Cardiac fibroblast (primary cell): Measurements from ENCODE around the gene PRRT4.

Source experiments
- DNase-seq, 2 donors: peaks; one replicate each; pipeline versions ENCODE4 v3.0.0 to v3.0.0-alpha.2; 2010; ENCODE audit warnings: low read depth in 2 of 2
- H3K4me3 ChIP-seq, 2 donors: replicated peaks in 1 of 2; 1 replicate in 1 of 2; 2 replicates in 1 of 2; pipeline ENCODE4 v1.5.1; 2011; ENCODE audit warnings: low read depth in 2 of 2, low read length in 2 of 2, mild to moderate bottlenecking in 2 of 2, moderate library complexity in 1 of 2
- TF ChIP-seq, protein P1 (sequence below): IDR thresholded peaks from one replicate; pipeline ENCODE4 v1.5.1; 2011; ENCODE audit warnings: low read depth, mild to moderate bottlenecking, low read length, inconsistent platforms

PRRT4 gene

DNA sequence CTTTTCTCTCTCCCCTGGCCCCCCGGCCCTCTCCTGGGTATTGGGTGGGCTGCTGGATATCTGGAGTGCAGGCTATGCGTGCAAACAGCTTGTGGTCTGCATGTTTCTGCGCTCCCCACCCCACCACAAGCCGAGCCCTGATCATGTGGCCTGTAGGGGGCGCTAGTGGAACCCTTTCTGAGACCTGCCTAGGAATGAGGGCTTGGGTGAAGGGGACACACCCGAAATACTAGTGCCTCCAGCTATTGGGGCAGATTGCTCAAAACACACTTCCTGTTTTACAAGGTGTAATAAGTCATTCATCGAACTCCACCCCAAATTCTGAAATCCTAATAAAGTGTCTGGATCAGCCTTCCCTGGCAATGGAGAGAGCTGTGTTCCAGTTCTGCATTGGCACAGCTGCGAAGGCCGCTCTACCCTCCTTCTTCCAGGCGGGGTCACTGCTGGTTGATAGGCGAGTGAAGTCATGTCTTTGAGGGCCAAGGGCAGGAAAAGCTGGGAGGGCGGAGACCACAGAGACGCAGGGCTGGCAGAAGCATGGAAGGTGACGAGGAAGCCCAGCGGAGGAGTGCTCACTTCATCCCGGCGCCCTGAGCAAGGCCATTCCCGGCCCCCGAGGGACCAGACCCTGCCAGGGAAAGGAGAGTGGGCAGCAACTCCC, 19.8 kb upstream of the PRRT4 start:
- no peak for DNase-seq
- TF ChIP-seq, protein P1, sequence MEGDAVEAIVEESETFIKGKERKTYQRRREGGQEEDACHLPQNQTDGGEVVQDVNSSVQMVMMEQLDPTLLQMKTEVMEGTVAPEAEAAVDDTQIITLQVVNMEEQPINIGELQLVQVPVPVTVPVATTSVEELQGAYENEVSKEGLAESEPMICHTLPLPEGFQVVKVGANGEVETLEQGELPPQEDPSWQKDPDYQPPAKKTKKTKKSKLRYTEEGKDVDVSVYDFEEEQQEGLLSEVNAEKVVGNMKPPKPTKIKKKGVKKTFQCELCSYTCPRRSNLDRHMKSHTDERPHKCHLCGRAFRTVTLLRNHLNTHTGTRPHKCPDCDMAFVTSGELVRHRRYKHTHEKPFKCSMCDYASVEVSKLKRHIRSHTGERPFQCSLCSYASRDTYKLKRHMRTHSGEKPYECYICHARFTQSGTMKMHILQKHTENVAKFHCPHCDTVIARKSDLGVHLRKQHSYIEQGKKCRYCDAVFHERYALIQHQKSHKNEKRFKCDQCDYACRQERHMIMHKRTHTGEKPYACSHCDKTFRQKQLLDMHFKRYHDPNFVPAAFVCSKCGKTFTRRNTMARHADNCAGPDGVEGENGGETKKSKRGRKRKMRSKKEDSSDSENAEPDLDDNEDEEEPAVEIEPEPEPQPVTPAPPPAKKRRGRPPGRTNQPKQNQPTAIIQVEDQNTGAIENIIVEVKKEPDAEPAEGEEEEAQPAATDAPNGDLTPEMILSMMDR = peak; percentile 63
- H3K4me3 ChIP-seq = no peak overlapping the region

DNA sequence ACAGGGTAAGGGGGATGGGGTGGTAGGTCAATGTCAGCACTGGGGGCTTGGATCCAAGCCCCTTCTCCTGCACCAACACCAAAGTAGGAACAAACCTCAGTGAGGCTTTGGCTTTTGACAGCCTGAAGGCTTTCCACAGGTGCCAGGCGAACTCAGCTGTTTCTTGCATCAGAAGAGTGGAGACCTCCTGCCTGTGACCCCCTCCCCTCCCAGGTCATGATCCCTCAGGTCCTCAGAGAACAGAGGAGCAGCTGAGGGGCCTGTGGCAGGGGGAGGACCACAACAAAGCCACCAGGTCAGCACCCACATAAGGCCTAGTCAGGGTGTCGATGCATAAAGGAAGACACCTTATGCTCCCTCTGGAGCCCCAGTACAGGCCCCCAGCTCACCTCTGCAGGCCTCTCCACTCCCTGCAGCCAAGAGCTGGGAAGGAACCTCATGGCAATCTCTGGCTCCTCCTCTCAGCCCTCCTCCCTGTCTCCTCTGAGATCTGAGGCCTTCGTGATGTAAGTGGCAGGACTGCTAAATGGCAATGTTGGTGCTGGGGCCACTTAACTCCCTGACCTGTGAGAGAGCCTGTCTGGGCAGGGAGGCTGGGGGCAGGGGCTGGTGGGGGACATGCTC, 19.1 kb upstream of the PRRT4 start:
- DNase-seq = no peak
- H3K4me3 ChIP-seq = no peak overlapping the region
- TF ChIP-seq, protein P1 = no peak

DNA sequence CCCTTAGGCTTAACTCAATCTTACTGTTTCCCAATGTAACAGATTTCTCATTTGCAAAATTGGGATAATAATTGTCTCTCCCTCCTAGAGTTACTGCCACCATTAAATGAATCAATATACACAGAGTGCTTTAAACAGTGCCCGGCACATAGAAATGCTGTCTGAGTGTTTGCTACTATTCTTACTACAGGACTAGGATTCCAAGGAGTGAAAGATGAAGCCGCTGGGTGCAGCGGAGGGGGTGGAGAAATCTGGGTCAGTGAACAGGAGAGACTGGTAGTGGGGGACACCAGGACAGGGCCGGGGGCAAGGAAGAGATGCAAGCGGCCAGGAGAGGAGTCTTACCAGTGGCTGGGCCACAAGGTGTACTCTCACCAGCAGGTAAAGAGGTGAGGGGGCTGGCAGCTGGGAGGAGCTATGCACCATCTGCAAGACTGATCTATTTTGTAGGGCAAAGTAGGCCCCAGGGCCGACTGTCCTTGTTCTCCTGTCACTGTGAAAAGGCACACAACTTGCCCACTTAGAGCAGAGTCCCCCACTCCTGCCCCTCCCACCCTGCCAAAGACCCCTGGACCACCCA, 18.5 kb upstream of the PRRT4 start:
- TF ChIP-seq, protein P1 = no peak
- H3K4me3 ChIP-seq = no peak overlapping the region
- DNase-seq = no peak

DNA sequence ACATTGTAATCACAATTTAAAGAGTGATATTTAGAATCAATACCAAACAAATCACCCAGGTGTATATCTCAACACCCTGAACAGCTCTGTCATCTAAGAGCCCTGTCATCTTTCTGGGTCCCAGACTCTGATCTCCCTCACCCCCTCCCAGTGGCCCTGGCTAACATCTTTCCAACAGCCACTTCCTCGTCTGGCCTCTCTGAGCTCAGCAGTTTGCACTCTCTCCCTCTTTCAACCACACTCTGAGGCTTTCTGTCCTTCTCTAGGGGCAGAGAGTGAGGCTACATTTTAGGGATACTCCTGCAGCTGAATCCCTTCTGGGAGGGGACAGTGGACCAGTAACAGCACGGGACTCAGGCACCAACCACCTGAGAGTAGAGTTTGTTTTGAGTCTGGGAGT, 17.1 kb upstream of the PRRT4 start:
- DNase-seq = no peak
- TF ChIP-seq, protein P1 = no peak
- H3K4me3 ChIP-seq = no peak overlapping the region

DNA sequence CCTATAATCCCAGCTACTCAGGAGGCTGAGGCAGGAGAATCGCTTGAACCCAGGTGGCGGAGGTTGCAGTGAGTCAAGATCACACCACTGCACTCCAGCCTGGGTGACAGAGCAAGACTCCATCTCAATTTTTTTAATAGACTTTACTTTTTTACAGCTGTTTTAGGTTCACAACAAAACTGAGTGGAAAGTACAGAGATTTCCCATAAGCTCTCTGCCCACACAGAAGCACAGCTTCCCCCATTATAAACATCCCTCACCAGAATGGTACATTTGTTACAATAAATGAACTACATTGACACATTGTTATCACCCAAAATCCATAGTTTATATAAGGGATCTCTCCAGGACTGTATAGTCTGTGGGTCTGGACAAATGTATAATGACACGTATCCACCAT, 14.6 kb upstream of the PRRT4 start:
- no peak overlapping the region for H3K4me3 ChIP-seq
- TF ChIP-seq, protein P1 = no peak

DNA sequence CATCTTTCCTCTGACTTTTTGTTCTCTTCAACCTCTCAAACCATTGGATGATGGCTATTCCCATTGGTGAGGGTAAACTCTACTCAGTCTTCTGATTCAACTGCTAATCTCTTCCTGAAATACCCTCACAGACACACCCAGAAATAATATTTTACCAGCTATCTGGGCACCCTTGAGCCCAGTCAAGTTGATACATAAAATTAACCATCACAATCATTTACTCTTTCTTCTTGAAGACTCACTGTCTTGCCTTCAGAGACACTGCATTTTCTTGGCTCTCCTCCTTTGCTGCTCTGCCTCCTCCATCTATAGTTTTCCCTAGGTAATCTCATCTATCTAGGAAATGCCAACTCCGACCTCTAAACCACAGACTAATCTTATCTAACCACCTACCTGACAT, 12.6 kb upstream of the PRRT4 start:
- TF ChIP-seq, protein P1 = no peak
- H3K4me3 ChIP-seq = no peak overlapping the region
- no peak for DNase-seq

More for the DNA sequence above, 14.6 kb upstream of the PRRT4 start:
- no peak for DNase-seq
